Panc1 (cell line): ENCODE measurements around the gene NADSYN1. TPM values are rescaled to one million over a fixed set of nuclear protein-coding genes. Genes with fewer than 3 reads are reported as not detected.

Experiments
- ATAC-seq: fragments of 200-7000 bp; cut with Tn5 transposase; 2 replicates; pipeline ENCODE4 v1.9.1; 2020; ENCODE audit warnings: mild to moderate bottlenecking, moderate library complexity
- BruUV-seq: library from RNA; stranded (reverse); fragments of 400-500 nt; replicated peaks from 2 replicates; lab custom pipeline; 2021; lab: Mats Ljungman, UMichigan
- CTCF ChIA-PET: fragments of 300-600 bp; sonication (Branson Sonifier 250); formaldehyde crosslinking; loops from one replicate; lab custom pipeline; 2022; ENCODE audit warnings: antibody characterized with exemption; lab: Charles Lee
- POLR2A ChIA-PET: fragments of 300-600 bp; sonication (Branson Sonifier 250); formaldehyde crosslinking; loops from one replicate; lab custom pipeline; 2022; ENCODE audit warnings: antibody characterized with exemption; lab: Charles Lee
- DNase-seq: peaks from one replicate; pipeline ENCODE4 v3.0.0-alpha.2; 2010; ENCODE audit warnings: low read depth, low spot score
- H3K27ac ChIP-seq: 2 replicates; pipeline ENCODE4 v1.5.1; 2011; ENCODE audit warnings: mild to moderate bottlenecking, low read length, inconsistent platforms
- H3K27me3 ChIP-seq: fragments of 200-500 bp; sonication (Bioruptor generic); 2 replicates; pipeline ENCODE4 v1.6.0; 2014; ENCODE audit warnings: low read length, inconsistent platforms; ENCODE audit not compliant: control insufficient read depth, insufficient read depth
- H3K36me3 ChIP-seq: fragments of 200-500 bp; sonication (Bioruptor generic); 2 replicates; pipeline ENCODE4 v1.5.1; 2014; ENCODE audit warnings: inconsistent platforms, mild to moderate bottlenecking, low read length, moderate library complexity; ENCODE audit not compliant: control insufficient read depth, insufficient read depth
- H3K4me1 ChIP-seq: 2 replicates; pipeline ENCODE4 v1.5.1; 2011; ENCODE audit warnings: inconsistent platforms, mild to moderate bottlenecking, low read length, moderate library complexity; ENCODE audit not compliant: control insufficient read depth, insufficient read depth
- H3K4me3 ChIP-seq, 2 experiments: 2 replicates each; pipeline ENCODE4 v1.5.1; 2011 to 2012; ENCODE audit warnings: low read depth in 2 of 2, low read length in 2 of 2, mild to moderate bottlenecking in 2 of 2, inconsistent platforms in 1 of 2, moderate library complexity in 1 of 2
- H3K9me3 ChIP-seq: fragments of 200-500 bp; sonication (Bioruptor generic); 2 replicates; pipeline ENCODE4 v1.5.1; 2014; ENCODE audit warnings: low read depth, mild to moderate bottlenecking, inconsistent platforms, low read length, moderate library complexity; ENCODE audit not compliant: control insufficient read depth, insufficient read depth
- CTCF ChIP-seq: fragments of 450-650 bp; IDR thresholded peaks from 2 replicates; pipeline ENCODE4 v1.5.1; 2017; ENCODE audit warnings: mild to moderate bottlenecking
- POLR2AphosphoS5 ChIP-seq: IDR thresholded peaks from 2 replicates; pipeline ENCODE4 v1.6.1; 2012; ENCODE audit warnings: mild to moderate bottlenecking, low read depth, low read length, moderate library complexity
- REST ChIP-seq, 2 experiments: IDR thresholded peaks; 2 replicates each; pipeline ENCODE4 v1.6.1; 2011 to 2012; ENCODE audit warnings: low read depth in 2 of 2, control low read depth in 1 of 2, low read length in 1 of 2, mild to moderate bottlenecking in 1 of 2, moderate library complexity in 1 of 2; ENCODE audit not compliant: insufficient read depth in 1 of 2
- SIN3A ChIP-seq: IDR thresholded peaks from 2 replicates; pipeline ENCODE4 v1.6.1; 2012; ENCODE audit warnings: low read depth, mild to moderate bottlenecking, low read length, moderate library complexity, borderline replicate concordance; ENCODE audit not compliant: insufficient read depth
- TCF7L2 ChIP-seq: IDR thresholded peaks from 2 replicates; pipeline ENCODE4 v1.6.1; 2011; ENCODE audit warnings: mild to moderate bottlenecking, low read depth, low read length, inconsistent platforms
- in situ Hi-C: cut with HindIII; loops from 2 replicates; pipeline ENCODE4 v1.10.0; 2016; ENCODE audit warnings: low sequenced_read_pairs, low pct_unique_long_range_greater_than_20kb
- intact Hi-C: fragments of 100-400 bp; cut with micrococcal nuclease; formaldehyde crosslinking; loops from one replicate; pipeline ENCODE4 v1.10.0; 2022; ENCODE audit not compliant: unreplicated experiment
- total RNA-seq: library from RNA; stranded (reverse); gene quantifications from one replicate; pipeline ENCODE4 v1.2.1, GENCODE V29; 2021; ENCODE audit not compliant: unreplicated experiment

NADSYN1 gene
- total RNA-seq, 1 experiment from 2014 or later: 76.1 TPM

GRCh38 chr11:71482216-71482615 lies 29.2 kb downstream of the NADSYN1 start:
- intact Hi-C loops (no loop called here), in situ Hi-C loops (no loop called here)
- ATAC-seq: no peak
- ChIA-PET POLR2A (no interaction called here), CTCF (no interaction called here)
- Histone ChIP-seq H3K4me3 (no peak overlapping the region), H3K4me1 (no peaks in the 10 kb centered on the region), H3K27ac (no peak overlapping the region), H3K36me3 (peaks cover 5% of the 10 kb centered on the region; the same call in 1 of the 2 replicates), H3K9me3 (no peaks in the 10 kb centered on the region), H3K27me3 (no peaks in the 10 kb centered on the region)
- no TSS peak for BruUV-seq
- DNase-seq: no peak
- no peak for TF ChIP-seq CTCF
- no peak for TF ChIP-seq TCF7L2
- no peak for TF ChIP-seq REST (IDR thresholded peaks at IDR 0.05; ENCODE audit: insufficient read depth in 1 of 2, low read depth in 2 of 2, low read length in 1 of 2)
- no peak for TF ChIP-seq POLR2AphosphoS5
- TF ChIP-seq SIN3A: no peak

GRCh38 chr11:71482746-71483364 lies 29.9 kb downstream of the NADSYN1 start:
- in situ Hi-C loops: no loop called here
- Histone ChIP-seq H3K4me1 (0 out of 2 replicates have a peak, but pooled peaks cover under 1% of the 10 kb centered on the region), H3K27ac (no peak overlapping the region), H3K9me3 (no peaks in the 10 kb centered on the region), H3K27me3 (no peaks in the 10 kb centered on the region), H3K36me3 (peaks cover 5% of the 10 kb centered on the region; the same call in 1 of the 2 replicates), H3K4me3 (no peak overlapping the region)
- ATAC-seq (no peak), DNase-seq (no peak)
- intact Hi-C loops: no loop called here
- CTCF ChIA-PET: no interaction called here
- BruUV-seq: no TSS peak
- POLR2A ChIA-PET: interaction anchor here (0.6 kb wide), 1 partner anchor 304 kb away, joined by 4 read pairs; no protein-coding TSS in a partner anchor
- TF ChIP-seq SIN3A (no peak), REST (IDR thresholded peaks at IDR 0.05; ENCODE audit: insufficient read depth in 1 of 2, low read depth in 2 of 2, low read length in 1 of 2) (no peak), POLR2AphosphoS5 (no peak), TCF7L2 (no peak), CTCF (no peak)
